GM12875 (cell line): ENCODE measurements around the gene LEF1.

Source experiments
- H3K4me3 ChIP-seq: one replicate; pipeline ENCODE4 v1.5.1; 2011; ENCODE audit warnings: low read depth, low read length, control low read depth
- CTCF ChIP-seq: IDR thresholded peaks from 2 replicates; pipeline ENCODE4 v1.5.1; 2011; ENCODE audit warnings: low read depth, mild to moderate bottlenecking, control low read depth, inconsistent platforms, low read length, moderate library complexity, borderline replicate concordance; ENCODE audit not compliant: insufficient read depth

Gene LEF1

GRCh38 chr4:108048157-108048556 is 120.6 kb downstream of the LEF1 start:
- no peak for TF ChIP-seq CTCF
- H3K4me3 ChIP-seq: no peak overlapping the region

- no peak for TF ChIP-seq CTCF
- no peak overlapping the region for H3K4me3 ChIP-seq
Observed at GRCh38 chr4:108047199-108047598, 121.5 kb downstream of the LEF1 start.

GRCh38 chr4:108045687-108046024 is 123.1 kb downstream of the LEF1 start:
- no peak for TF ChIP-seq CTCF
- no peak overlapping the region for H3K4me3 ChIP-seq

GRCh38 chr4:108044951-108045686 is 123.6 kb downstream of the LEF1 start:
- no peak for TF ChIP-seq CTCF
- no peak overlapping the region for H3K4me3 ChIP-seq

- H3K4me3 ChIP-seq: no peak overlapping the region
Observed at GRCh38 chr4:108043526-108043925, 125.2 kb downstream of the LEF1 start.

GRCh38 chr4:108042927-108043326 is 125.8 kb downstream of the LEF1 start:
- TF ChIP-seq CTCF: 0 out of 2 replicates have a peak, but pooled peaks have one; percentile 7
- H3K4me3 ChIP-seq: no peak overlapping the region

More at GRCh38 chr4:108043526-108043925, 125.2 kb downstream of the LEF1 start:
- no peak for TF ChIP-seq CTCF

- TF ChIP-seq CTCF: no peak
- H3K4me3 ChIP-seq: no peak overlapping the region
Observed at GRCh38 chr4:108037884-108038283, 130.8 kb downstream of the LEF1 start.
